K562 (cell line): ENCODE results near the gene CCDC18.

ENCODE experiments used
- CREM ChIP-seq: IDR thresholded peaks from 2 replicates; pipeline ENCODE4 v1.6.1; 2014; ENCODE audit warnings: antibody characterized with exemption, low read depth
- CTBP1 ChIP-seq: fragments of 450-650 bp; IDR thresholded peaks from 2 replicates; pipeline ENCODE4 v1.6.1; 2016; ENCODE audit warnings: borderline replicate concordance
- CTCF ChIP-seq, 3 experiments: IDR thresholded peaks in 2 of 3; conservative IDR thresholded peaks in 1 of 3; 2 replicates each; pipeline ENCODE4 v1.5.1; 2011 to 2012; ENCODE audit warnings: low read length in 3 of 3, mild to moderate bottlenecking in 3 of 3, control low read depth in 2 of 3, improper control_type of control experiment in 1 of 3, inconsistent platforms in 1 of 3, low read depth in 1 of 3, mixed read lengths in 1 of 3, moderate library complexity in 1 of 3; ENCODE audit not compliant: insufficient read depth in 2 of 3
- KLF10 ChIP-seq: fragments of 250-450 bp; sonication (Bioruptor Pico); IDR thresholded peaks from 2 replicates; pipeline ENCODE4 v1.6.1; 2021; ENCODE audit warnings: matching md5 sums
- MXI1 ChIP-seq: IDR thresholded peaks from 2 replicates; pipeline ENCODE4 v1.6.1; 2011; ENCODE audit warnings: low read depth, mild to moderate bottlenecking, improper control_type of control experiment, low read length
- POLR2A ChIP-seq: fragments of 450-650 bp; conservative IDR thresholded peaks from 2 replicates; pipeline ENCODE4 v1.6.1; 2016
- TAF1 ChIP-seq: IDR thresholded peaks from 2 replicates; pipeline ENCODE4 v1.6.1; 2011; ENCODE audit warnings: mild to moderate bottlenecking, low read length, moderate library complexity; ENCODE audit not compliant: insufficient read depth, control insufficient read depth, severe bottlenecking; ENCODE audit errors: extremely low read depth
- UBTF ChIP-seq, 2 experiments: IDR thresholded peaks; 2 replicates each; pipeline ENCODE4 v1.6.1; 2012; ENCODE audit warnings: improper control_type of control experiment in 2 of 2, low read depth in 2 of 2, low read length in 2 of 2, borderline replicate concordance in 1 of 2

GRCh38 chr1:93171549-93172034 lies 8.9 kb upstream of the CCDC18 start:
- TF ChIP-seq POLR2A: no peak
- no peak for TF ChIP-seq TAF1
- TF ChIP-seq MXI1: no peak
- no peak for TF ChIP-seq UBTF (IDR thresholded peaks at IDR 0.05; ENCODE audit: borderline replicate concordance in 1 of 2, low read depth in 2 of 2, low read length in 2 of 2)
- no peak for TF ChIP-seq KLF10 (CRISPR knock-in tag)
- TF ChIP-seq CREM: no peak
- no peak for TF ChIP-seq CTCF (IDR thresholded peaks at IDR 0.05 in 2 of 3, conservative IDR thresholded peaks at IDR 0.05 in 1 of 3; ENCODE audit: insufficient read depth in 2 of 3, low read depth in 1 of 3, low read length in 3 of 3)
- no peak for TF ChIP-seq CTBP1
